K562 (cell line): ENCODE data around the gene EFCAB9. TPM values are rescaled to one million over a fixed set of nuclear protein-coding genes. Genes with fewer than 3 reads are reported as not detected.

Experiments used
- CBX5 ChIP-seq: IDR thresholded peaks from 2 replicates; pipeline ENCODE4 v1.6.1; 2014; ENCODE audit warnings: low read depth, borderline replicate concordance
- CREB5 ChIP-seq: fragments of 250-450 bp; sonication (Bioruptor Pico); IDR thresholded peaks from 2 replicates; pipeline ENCODE4 v1.5.0; 2020; ENCODE audit warnings: mild to moderate bottlenecking
- CXXC5 ChIP-seq: fragments of 250-450 bp; sonication (Bioruptor Pico); IDR thresholded peaks from 2 replicates; pipeline ENCODE4 v1.8.0; 2022; ENCODE audit warnings: inconsistent platforms, mild to moderate bottlenecking, moderate library complexity
- E2F4 ChIP-seq: sonication (generic); formaldehyde crosslinking; IDR thresholded peaks from 2 replicates; pipeline ENCODE4 v1.8.0; 2022; ENCODE audit warnings: mild to moderate bottlenecking, low read depth, missing genetic modification reagents
- EP300 ChIP-seq: IDR thresholded peaks from 2 replicates; pipeline ENCODE4 v1.6.1; 2012; ENCODE audit warnings: low read length, improper control_type of control experiment
- FOXP4 ChIP-seq: sonication (generic); formaldehyde crosslinking; IDR thresholded peaks from 2 replicates; pipeline ENCODE4 v1.8.0; 2022; ENCODE audit warnings: mild to moderate bottlenecking, missing genetic modification reagents, borderline replicate concordance
- ILF3 ChIP-seq: fragments of 450-650 bp; IDR thresholded peaks from 2 replicates; pipeline ENCODE4 v1.6.1; 2018; ENCODE audit warnings: antibody characterized with exemption, mild to moderate bottlenecking, moderate library complexity, borderline replicate concordance
- MITF ChIP-seq: IDR thresholded peaks from 2 replicates; pipeline ENCODE4 v1.6.1; 2014; ENCODE audit warnings: antibody characterized with exemption
- MXD1 ChIP-seq: fragments of 250-450 bp; sonication (Bioruptor Pico); IDR thresholded peaks from 2 replicates; pipeline ENCODE4 v1.8.0; 2021; ENCODE audit warnings: borderline replicate concordance, mild to moderate bottlenecking, moderate library complexity; ENCODE audit not compliant: poor library complexity, severe bottlenecking
- TFAP4 ChIP-seq: sonication (generic); formaldehyde crosslinking; IDR thresholded peaks from 2 replicates; pipeline ENCODE4 v1.8.0; 2022; ENCODE audit warnings: missing genetic modification reagents, mild to moderate bottlenecking, moderate library complexity, borderline replicate concordance
- USF2 ChIP-seq: sonication (generic); formaldehyde crosslinking; IDR thresholded peaks from 2 replicates; pipeline ENCODE4 v1.5.0; 2020; ENCODE audit warnings: missing genetic modification reagents
- ZMIZ1 ChIP-seq, 2 experiments: fragments of 150-350 bp in 1 of 2; IDR thresholded peaks; 2 replicates each; pipeline ENCODE4 v1.6.1; 2012 to 2016; ENCODE audit warnings: low read depth in 2 of 2, low read length in 2 of 2, mild to moderate bottlenecking in 1 of 2, moderate library complexity in 1 of 2
- ZNF263 ChIP-seq: sonication (generic); formaldehyde crosslinking; IDR thresholded peaks from 2 replicates; pipeline ENCODE4 v1.8.0; 2022; ENCODE audit warnings: mild to moderate bottlenecking, missing genetic modification reagents, borderline replicate concordance
- polyA plus RNA-seq, 8 experiments: library from polyadenylated mRNA; depleted of rRNA in 4 of 8; stranded (reverse) in 5 of 8; unstranded in 3 of 8; fragments of >200 nt; fragmentation: Nextera tagmentation in 2 of 8; fragmentation: Illumina TruSeq in 1 of 8; extraction: Ambion mirVana in 2 of 8; extraction: Trizol in 1 of 8; gene quantifications; 2 replicates each; pipeline versions ENCODE4 v1.2.1 to v1.2.3, GENCODE V29; 2011 to 2014; ENCODE audit warnings: inconsistent platforms in 1 of 8, missing spikeins in 1 of 8
- total RNA-seq, 7 experiments: library from RNA; depleted of rRNA in 6 of 7; stranded (reverse); fragments of >200 nt in 6 of 7; fragmentation: Illumina TruSeq in 2 of 7; extraction: Trizol in 2 of 7; gene quantifications; 2 replicates each; pipeline versions ENCODE4 v1.2.1 to v1.2.3, GENCODE V29; 2011 to 2021; ENCODE audit warnings: low replicate concordance in 1 of 7

The EFCAB9 gene
- total and polyA plus RNA-seq, 9 of the 15 experiments (the other 6 are each of a cell fraction or from before 2014, with no cell fraction given): not detected

- no peak for TF ChIP-seq ZMIZ1 (IDR thresholded peaks at IDR 0.05; ENCODE audit: low read depth in 2 of 2, low read length in 2 of 2)
- TF ChIP-seq ILF3: no peak
- TF ChIP-seq TFAP4 (CRISPR knock-in tag): peak; percentile 69
- no peak for TF ChIP-seq MXD1 (CRISPR knock-in tag)
- no peak for TF ChIP-seq ZNF263 (CRISPR knock-in tag)
- TF ChIP-seq E2F4 (CRISPR knock-in tag): no peak
- TF ChIP-seq CXXC5 (CRISPR knock-in tag): peak; percentile 65
- TF ChIP-seq EP300: no peak
- TF ChIP-seq CBX5: no peak
- no peak for TF ChIP-seq USF2 (CRISPR knock-in tag)
- no peak for TF ChIP-seq CREB5 (CRISPR knock-in tag)
- TF ChIP-seq FOXP4 (CRISPR knock-in tag): no peak
- TF ChIP-seq MITF: no peak
Measured at GRCh38 chr5:172147857-172148256, 46.1 kb upstream of the EFCAB9 start (continued).
